Stimulated activated CD4-positive, alpha-beta T cell treated with anti-CD3 and anti-CD28 coated beads, Interleukin-4, amount 100 ng/mL, for 48 hours (primary cell): ENCODE results near the gene MAFF.

Experiments used
- DNase-seq, 2 donors: peaks; one replicate each; pipeline ENCODE4 v3.0.0-alpha.2; 2020; ENCODE audit warnings: low read depth in 2 of 2

MAFF gene

DNA sequence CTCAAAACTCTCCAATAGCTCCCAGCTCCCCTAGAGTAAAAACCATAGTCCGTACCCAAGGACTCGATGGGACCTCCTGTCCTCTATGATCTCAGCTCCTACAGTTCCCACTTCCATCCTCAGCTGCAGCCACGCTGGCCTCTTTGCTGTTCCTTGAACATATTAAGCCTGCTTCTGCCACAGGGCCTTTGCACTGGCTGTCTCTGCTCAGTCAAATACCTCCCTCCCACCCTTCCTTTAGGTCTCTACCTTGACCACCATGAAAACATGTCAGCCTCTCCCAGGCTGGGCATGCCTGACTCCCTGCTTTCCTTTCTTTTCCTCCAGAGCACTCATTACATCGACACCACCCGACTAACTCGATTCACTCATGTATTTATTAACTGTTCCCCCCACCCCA, 46.5 kb downstream of the MAFF start:
- no peak for DNase-seq

DNA sequence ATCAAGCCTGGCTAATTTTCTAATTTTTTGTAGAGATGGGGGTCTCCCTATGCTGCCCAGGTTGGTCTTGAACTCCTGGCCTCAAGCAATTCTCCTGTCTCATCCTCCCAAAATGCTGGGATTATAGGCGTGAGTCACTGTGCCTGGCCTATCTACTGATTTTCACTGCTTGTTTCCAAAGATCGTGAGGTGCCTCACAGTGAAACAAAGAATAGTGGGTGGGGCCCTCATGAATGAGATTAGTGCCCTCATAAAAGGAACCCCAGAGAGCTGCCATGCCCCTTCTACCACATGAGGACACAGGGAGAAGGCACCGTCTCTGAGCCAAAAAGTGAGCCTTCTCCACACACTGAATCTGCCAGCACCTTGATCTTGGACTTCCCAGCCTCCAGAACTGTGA, 47.5 kb downstream of the MAFF start:
- DNase-seq: no peak

DNA sequence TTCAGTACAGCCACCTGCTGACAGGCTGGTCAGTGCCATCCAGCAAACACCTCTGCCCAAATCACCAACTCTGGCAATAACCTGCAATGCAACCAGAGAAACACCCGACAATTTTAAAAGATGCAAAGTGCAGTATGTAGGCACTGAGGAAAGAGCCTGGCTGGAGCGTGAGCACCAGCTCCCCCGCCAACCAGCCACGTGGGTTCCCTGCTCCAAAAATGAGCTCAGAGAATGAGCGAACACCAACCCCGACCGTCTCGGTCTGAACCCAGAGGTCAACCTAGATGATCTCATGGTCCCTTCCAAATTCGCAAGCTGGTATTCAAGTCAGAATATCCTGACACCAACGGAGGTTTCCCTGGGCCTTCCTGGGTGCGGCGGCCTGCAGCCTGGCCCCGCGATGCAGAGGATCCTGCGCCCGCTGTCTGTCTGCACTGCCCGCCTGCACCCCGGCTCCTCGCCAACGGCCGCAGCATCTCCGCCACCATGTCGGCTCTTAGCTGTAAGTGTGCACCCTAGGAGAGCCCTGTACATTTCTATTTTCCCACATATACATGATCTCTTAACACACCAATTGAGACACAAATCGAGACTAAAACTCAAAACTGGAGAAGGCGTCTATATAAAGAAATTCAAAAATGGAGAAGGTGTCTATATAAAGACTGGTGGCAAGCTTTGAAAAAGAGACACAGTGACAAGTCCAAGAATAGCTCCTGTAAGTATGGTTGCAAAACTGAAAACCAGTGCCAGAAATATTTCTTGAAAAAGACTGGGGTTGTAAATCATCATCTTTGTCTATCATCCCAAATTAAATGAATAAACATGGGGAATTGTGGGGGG, 48.2 kb downstream of the MAFF start:
- DNase-seq: no peak

DNA sequence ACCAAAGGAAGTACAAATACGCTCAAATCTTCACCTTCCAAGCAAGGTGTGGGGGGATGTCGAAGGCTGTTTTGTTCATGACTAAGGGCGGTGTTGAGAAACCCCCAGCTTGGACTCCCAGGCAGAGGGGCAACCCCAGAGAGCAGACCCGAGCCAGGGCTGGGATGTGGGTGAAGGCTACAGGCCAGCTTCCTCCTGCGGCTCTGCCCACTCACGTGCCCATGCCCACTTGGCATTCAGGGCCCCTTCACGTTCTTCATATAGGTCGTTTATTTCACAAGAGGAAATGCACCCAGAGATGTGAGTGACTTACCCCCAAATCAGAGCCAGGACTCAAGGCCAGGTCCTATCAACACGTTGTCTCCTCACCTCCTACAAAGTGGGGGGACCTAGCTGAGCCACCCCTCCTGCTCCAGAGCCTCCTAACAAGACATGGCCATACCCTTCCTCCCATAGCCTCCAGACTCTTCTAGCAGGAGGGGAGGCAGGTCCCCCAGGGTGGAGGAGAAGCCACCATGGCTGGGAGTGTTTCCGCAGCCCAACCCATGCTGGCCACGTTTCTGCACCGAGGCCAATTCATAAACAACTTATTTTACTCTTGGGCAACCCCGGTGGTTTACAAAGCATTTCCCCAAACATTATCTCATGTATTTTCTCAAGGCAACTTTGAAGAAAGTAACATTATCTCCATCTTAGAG, 49.0 kb downstream of the MAFF start:
- DNase-seq: no peak

DNA sequence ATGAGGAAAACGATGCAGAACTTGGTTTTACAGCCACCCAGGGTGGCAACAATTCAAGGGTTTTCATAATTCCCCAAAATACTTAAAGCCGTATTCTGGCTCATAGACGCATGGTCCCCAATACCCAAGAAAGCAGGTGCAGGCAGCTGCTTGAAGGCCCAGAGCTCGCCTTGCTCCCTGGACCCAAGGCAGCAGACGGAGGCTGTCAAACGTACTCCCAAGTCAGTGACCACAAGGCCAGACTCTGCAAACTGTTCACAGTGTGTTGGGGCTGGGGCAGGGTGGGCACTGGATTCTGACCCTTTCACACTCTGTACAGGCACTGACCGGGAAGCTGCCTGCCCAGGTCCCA, 49.5 kb downstream of the MAFF start:
- DNase-seq: no peak

DNA sequence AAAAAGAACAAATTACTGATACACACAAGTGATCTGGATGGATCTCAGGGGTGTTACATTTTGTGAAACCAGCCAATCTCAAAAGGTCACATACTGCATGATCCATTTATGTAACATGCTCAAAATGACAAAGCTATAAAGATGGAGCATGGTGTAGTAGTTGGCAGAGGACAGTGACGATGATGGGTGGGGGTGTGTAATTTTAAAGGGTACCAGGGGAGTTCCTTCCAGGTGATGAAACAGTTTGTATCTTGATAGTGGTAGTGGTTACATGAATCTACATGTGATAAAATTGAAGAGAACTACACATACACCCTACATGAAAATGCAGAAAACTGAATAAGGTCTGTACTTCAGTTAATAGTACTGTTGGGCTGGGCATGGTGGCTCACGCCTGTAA, 53.9 kb downstream of the MAFF start:
- DNase-seq: no peak

DNA sequence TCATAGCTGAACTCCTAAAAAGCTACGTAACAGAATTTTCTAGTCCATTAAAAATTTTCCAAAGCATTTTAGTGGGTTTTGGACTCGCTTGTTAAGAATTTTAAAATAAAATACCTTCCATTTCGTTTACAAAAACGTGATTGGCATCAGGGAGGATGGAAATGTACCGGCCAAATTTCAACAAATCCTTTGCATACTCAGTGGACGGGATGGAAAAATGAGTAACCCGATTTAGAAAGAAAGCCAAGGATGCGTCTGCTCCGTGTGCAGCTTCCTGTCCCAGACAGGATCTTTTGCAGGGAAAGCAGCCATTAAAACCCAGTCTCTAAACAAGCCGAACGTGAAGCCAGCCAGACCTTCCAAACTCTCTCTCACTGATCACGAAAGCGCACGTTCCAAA, 55.4 kb downstream of the MAFF start:
- no peak for DNase-seq

DNA sequence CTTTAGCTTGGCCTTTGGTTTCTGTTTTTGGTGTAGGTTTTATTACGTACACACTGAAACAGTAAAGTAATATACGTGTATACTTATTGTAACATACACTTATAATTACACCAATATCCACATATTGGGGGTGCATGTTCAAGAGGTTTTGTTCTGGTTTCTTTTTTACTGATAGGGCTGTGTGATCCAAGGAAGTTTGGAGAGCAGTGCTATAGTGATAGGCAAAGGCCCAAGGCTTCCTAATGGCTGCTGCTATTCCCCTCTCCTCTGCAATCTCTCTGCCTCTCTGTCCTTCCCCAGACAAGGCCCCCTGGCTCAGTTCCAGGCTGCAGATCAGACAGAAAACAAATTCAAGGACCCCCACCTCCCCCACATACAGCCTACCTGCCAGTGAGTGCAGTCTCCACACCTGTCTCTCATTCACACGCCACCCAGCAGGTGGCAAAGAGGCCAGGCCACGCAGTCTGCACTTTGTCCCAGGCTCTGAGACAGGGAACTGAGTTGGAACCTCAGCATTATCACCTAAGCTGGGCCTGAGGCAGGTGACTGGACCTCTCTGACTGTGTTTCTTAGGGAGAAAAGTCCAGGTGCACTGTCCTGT, 56.0 kb downstream of the MAFF start:
- DNase-seq: no peak

DNA sequence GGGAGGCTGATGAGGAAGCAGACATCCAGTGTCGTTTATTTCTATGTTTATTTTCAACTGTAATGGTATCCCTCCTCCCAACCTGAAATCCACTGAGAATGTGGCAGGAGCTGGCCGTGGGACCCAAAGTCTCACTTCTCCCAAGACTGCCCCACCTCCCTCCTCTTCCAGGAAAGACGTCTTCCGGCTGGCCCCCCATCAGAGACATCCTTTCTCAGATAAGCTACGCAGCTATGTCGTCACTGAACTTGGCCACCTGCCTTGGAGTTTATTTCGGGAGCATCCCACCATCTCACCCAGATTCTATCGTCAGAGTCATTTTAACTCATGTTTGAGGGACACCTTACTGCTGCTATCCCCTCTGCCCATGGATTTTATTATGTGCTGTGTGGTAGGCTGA, 57.1 kb downstream of the MAFF start:
- no peak for DNase-seq

DNA sequence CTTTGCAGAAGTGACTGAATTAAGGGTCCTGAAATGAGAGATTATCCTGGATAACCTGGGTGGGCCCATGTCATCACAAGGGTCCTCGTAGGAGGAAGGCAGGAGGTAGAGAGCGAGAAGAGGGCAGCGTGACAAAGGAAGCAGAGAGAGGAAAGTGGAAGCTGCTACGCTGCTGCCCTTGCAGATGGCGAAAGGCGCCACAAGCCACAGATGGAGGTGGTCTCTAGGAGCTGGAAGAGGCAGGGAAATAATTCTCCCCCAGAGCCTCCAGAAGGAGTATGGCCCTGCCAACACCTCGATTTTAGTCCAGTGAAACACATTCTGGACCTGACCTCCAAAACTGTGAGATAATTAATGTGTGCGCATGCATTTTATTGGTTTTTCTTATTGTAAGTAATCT, 57.6 kb downstream of the MAFF start:
- no peak for DNase-seq

DNA sequence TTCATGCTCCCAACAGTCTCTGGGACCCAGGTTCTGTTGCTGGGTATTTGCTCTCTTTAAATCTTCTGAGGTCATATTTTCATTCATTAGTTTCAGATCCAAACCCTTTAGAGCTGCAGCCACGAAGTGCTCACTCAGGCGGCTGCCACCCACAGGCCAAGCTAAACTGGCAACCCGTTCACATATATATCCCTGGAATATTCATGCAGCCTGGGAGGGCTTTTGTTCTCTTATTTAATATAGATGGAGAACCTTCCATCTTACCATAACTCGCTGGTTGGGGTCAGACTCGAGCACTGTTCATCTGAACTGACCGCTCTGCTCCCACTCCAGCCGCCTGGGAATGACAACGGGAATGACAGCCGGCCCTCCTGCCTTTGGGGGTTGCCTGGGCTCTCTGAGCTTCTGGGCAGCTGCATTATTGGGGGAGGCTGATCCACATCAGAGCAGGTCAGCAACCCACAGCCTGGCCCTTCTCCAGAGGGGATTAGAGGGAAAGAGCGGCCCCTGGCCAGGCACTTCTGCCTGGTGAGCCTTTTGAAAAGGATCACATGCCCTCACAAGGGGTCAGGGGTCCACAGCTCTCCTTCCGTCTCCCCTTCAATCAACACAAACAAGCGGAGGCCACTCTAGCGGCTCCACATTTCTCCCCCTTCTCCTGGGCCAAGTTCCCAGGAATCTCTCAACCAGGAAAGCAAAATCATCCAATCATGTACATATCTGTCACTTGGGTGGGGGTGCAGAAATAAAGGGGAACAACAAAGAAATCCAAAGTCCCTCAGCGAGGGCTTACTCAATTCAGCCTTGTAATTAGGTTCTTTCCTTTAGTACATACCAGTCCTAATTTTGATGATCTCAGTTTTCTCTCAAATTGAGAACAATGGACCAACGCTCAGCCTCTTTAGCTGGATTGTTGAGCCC, 59.2 kb downstream of the MAFF start:
- no peak for DNase-seq

DNA sequence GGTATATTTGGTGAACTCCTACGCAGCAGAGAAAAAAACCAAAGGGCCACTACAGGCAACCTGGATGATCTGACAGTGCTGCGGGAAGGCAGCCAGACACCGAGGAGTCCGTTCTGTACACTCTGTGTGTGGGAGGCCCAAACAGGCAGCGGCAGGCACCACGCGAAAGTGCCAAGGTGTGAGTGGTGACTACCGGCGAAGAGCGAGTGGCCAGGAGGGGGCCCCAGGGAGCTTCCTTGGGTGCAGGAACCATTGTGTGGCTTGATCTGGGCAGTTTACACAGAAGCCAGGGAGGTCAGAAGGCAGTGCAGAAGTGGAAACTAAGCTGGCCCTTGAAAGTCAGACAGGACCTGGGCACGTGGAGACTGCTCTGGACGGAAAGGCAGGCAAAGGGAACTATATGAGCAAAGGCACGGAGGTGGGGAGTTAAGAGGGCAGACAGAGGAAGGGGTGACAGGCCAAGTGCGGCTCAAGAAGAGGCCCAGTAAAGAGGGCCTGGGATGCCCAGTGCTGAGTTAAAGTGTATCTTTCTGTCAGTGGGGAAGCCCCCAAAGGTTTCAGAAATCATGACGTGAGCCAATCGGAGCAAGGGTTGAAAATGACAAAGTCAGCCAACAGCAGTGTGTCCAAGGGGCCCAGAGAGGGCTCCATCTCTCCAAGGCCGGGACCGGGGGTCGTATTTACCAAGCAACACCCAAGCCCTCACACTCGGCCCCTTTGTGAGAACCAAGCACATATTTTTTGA, 60.4 kb downstream of the MAFF start:
- peak; percentile 41 to 43 for DNase-seq

DNA sequence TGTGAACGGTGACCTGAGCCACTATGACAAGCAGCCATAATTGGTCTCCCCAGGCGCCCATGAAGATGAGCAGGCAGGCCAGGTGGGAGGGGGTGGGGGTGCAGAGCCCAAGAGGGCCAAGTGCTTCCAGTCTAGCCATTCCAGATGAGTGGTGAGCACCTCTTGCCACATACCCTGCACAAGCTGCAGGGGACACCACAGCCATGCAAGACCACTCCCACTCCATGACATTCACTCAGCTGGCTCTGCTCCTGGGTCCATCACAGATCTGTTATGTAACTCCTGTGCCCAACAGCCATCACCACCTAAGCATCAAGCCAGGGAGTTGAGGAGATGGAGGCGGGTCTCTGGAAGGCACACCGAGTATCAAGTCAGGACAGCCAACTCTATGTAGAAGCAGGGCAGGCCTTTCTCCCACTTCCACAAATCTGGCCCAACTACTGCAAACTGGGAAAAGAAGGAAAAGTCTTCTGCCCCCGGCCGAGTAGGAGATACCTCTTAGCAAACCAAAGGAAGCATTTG, 62.6 kb downstream of the MAFF start:
- DNase-seq: no peak
